G401 (cell line): ENCODE data around the gene SNCAIP. TPM values are rescaled to one million over a fixed set of nuclear protein-coding genes. Genes with fewer than 3 reads are reported as not detected.

Experiments used
- DNase-seq: peaks from one replicate; pipeline ENCODE4 v3.0.0-alpha.2; 2015; ENCODE audit warnings: low spot score
- in situ Hi-C: cut with HindIII; loops from 2 replicates; pipeline ENCODE4 v1.10.0; 2016; ENCODE audit warnings: low sequenced_read_pairs, mixed read lengths
- total RNA-seq: library from RNA; depleted of rRNA; stranded (reverse); fragments of >200 nt; shearing (Covaris generic); gene quantifications from 2 replicates; pipeline ENCODE4 v1.2.3, GENCODE V29; 2014

SNCAIP gene
- total RNA-seq, 1 experiment from 2014 or later: not detected

DNA sequence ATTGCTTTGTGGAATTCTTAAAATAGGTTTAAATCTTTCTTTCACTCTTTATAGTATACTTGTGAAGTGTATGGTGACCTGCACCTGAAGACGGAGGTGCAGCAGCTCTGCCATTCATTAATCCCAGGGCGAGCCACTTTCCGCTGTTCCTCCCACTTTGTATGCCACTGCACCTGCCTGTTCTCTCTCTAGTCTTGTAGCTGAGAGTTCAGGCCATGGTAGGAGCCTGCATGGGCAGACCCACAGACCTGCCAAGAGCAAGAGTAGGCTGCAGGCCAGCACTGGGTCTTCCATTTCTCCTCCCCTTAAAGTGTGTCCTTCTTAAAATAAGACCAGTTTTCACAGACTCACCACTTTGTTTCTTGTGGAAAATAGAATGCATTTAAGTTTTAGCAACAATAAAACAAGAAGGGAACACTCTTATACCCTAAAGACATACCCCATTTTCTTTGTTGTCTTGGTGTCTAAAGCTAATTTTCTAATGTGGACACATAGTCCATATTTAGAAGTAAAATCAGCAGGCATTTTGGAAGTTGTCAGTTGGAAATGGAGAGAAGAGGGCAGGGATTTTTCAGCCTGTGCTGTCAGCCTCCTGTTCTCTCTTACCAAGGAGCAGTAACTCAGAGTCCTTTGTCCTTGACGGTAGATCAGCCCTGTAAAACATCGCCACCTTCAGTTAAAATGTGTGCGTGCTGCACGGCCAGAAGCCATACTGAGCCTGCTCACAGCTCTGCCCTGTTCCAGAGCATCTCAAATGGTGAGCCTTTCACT lies 103.2 kb downstream of the SNCAIP start:
- in situ Hi-C loops: no loop called here
- peak; percentile 93 for DNase-seq

DNA sequence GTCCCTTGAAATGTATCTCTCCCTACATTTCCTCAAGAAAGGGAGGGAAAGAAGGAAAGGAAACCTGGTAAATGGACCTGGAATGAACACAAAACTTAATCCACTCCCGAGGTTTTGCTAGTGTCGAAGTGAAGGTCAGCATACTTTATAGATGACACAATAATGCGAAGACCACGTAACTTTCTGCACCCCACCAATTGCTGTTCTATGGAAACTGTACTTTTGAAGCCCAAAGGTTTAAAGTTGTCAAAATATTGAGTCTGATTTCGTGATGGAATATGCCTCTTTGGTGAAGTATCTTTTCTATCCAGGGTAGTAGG lies 103.7 kb downstream of the SNCAIP start:
- in situ Hi-C loops: no loop called here
- no peak for DNase-seq

DNA sequence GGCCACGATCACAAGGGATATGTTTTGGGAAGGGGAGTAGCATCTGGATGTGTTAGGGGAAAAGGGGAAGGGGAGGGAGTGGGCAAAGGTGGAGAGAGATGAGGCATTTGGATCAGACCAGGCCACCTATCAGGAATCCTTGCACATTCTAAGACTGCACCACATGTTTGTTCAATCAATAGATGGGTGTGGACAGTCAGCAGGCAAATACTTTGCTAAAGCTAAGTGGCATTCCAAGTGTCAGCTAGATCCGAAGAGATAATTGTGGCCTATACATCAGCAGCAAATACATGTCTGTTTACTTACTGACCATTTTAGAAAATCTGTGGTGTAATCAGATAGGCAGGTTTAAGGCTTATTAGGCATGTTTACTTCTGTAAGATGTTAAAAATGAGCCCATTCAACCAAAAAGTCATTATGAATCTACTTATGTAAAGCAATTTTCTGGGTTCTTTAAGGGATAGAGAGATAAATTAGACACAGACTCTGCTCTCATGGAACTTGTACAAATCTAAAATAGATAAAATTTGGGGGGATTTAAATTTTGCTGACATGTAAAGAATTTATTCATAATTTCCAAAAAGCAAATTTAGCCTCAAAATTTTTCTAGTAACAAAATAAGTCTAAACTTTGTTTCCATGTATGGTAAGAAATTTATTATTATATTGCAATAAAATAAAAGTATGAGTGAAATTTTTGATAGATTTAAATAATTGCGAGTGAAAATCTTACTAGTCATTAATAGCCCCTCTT lies 107.3 kb downstream of the SNCAIP start:
- in situ Hi-C loops: no loop called here
- no peak for DNase-seq

DNA sequence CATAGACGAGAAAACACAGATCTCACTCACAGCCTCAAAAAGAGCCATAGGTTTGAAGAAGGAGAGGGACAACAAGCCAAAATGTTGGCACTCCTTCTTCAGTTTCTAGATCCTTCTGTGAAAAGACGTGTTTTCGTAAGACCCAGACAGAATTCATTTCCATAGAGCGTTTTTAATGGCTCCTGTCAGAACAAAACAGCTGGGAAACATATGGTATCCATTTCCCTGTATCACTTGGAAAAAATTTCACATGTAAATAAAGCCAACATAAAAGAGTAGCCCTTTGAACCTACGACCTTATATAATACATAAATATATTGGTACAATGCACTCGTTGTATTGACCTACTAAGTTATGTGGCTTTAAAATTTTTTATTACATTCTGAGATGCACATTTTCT lies 108.1 kb downstream of the SNCAIP start:
- in situ Hi-C loops: no loop called here

DNA sequence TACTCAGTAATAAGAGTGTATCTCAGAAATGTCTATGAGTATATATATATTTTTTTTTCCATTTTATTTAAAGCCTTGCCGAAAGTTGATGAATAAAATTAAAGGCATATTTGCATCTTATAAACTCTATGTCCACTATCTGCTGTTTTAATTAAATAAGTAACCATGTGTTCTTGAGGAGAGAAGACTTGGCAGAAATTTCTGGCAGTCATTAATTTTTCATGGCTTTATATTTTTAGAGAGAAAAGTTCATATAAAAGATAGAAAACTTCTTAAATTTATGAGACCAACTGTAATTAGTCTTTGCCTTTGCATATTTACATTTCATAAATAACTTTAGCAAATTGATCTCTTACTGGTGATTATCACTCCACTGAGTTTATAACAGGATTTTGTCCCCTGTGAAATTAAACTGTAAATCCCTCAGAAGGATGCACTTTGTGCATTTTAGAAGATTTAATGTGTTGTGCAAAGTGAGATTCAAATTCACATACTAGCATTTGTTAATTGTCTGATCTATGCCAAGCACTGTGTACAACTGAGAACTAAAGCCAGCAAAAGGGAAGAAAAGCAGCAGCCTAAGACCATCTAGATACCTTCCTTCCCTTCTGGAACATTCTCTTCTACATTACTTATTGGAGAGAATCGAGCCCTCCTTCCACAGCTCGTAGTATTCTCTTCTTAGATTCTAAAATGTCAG lies 108.7 kb downstream of the SNCAIP start:
- in situ Hi-C loops: no loop called here
- DNase-seq: no peak

More for the DNA sequence above, 108.1 kb downstream of the SNCAIP start:
- DNase-seq: no peak

DNA sequence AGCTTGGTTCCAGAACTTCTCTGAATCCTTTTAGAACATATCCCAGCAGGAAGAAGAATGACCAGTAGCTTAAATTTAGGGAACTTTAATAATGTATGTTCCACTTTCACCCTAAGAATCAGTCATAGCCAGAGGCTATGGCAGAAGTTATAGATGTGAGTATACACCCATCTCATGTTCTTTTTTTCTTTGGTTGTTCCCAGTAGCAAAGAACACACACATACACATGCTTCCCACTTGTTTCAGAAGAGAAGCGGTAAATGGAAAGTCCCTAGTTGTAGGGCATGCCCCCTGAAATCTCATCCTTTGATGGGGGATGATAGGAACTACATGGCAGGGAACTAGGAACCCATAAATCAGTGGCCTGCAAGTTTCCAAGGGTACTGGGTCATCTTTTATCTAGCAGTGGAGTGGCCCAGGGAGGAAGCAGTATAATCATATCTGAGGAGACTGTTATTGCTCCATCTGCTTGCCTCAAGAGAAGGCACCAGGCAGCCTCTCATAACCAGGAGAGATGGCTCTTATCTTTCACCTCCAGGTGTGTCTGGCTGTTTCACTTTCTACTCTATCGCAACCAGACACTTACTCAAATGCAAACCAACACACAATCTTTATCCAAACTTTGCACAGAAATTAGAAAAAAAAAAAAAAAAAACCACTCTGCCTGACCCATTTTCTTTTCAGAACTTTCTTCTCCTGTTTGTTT lies 109.5 kb downstream of the SNCAIP start:
- in situ Hi-C loops: no loop called here
- no peak for DNase-seq

DNA sequence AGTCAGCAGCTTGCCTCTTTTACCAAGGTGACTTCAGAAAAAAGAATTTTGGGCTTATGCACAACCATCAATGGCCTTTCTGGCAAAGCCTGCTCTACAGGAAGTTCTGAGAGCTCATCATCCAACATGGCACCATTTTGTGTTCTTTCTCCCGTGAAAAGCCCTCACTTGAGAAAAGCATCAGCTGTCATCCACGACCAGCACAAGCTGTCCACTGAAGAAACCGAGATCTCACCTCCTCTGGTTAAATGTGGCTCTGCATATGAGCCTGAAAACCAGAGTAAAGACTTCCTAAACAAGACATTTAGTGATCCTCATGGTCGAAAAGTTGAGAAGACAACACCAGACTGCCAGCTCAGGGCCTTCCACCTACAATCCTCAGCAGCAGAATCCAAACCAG lies 111.2 kb downstream of the SNCAIP start:
- in situ Hi-C loops: no loop called here
- no peak for DNase-seq

DNA sequence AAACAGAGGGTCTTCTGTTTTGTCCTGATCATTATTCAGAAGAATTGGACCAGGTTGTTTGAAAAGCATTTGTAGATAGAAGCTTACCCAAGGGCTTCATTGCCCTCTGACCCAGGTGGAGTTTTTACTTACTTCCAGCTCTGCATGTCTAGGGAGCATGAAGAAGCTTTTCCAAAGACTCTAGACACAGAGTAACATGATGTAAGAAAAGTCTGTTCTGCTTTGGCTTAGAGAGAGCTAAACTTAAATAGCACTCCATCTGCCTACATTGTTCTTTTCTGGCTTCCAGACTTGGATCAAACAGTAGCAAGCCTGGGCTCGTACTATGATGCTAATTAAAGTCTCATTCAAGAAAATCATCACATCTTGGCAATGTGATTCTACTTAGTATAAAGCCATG lies 112.1 kb downstream of the SNCAIP start:
- DNase-seq: peak; percentile 50
- in situ Hi-C loops: no loop called here

DNA sequence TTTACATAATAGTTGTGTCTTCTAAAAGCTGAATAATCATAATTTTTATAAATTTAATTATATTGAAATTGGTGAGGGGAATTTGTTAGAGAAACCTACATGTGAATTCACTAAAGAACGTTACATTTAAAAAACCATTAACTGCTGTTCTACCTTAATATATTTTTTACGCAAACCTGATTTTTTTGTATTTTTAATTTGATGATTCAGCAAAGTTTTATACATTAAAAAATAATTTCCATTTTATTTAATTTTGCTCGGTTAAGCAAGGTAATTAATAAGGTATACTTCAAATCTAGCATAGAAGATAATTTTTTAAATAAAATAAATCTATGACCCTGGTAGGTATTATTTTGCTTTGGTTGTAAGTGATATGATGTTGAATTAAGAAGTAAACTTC lies 114.3 kb downstream of the SNCAIP start:
- in situ Hi-C loops: no loop called here

DNA sequence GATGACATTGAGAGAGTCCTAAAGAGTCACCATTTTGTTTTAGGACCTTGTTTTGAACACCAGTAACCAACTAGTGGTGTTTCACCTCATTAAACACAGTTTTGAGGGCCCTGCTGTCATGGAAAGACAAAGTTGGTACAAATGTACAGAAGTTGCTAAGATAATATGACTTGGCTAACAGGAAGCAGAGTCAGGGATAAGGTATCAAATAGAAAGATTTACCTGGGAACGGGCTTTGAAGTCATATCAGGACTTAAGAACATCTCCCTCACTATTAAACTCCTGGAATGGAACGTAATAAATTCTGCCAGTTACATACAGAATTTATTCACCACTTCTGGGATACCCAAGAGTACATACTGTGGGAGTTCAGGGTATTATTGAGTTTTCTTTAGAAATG lies 115.6 kb downstream of the SNCAIP start:
- in situ Hi-C loops: no loop called here
- no peak for DNase-seq

More for the DNA sequence above, 114.3 kb downstream of the SNCAIP start:
- DNase-seq: no peak

DNA sequence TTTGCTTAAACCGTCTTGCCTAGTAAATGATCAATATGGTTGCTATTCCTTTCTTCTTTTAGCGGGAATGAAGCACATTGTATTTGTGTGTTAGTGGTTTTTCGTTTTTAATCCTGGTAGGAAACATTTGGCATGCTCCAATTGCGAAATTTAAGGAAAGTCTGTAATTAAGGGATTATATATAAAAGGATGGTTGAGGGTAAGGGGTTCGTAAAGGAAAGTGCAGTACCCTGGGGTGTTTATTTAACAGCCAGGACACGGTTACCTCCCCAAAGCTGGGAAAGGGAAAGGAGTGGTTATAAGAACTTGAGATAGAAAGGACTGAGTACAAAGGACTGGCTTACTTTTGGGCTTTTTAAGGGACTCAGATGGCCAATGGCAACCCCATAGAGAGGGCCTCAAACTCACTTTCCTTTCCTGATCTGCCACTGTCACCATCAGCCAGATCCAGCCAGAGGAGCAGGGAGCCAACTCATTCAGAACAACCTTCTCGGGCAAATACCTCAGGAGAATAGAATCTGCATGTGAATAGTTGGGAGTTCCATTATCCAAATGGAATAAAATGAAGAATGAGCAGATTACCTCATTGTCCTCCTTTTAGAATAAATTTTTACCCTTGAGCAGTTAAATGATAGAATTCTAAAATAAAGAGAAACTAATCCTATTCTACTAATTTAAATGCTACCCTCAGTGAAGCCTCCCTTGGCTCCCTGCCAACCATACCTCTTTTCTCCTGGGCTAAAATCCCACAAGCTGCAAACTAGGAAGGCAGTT lies 117.7 kb downstream of the SNCAIP start:
- DNase-seq: no peak
- in situ Hi-C loops: no loop called here

DNA sequence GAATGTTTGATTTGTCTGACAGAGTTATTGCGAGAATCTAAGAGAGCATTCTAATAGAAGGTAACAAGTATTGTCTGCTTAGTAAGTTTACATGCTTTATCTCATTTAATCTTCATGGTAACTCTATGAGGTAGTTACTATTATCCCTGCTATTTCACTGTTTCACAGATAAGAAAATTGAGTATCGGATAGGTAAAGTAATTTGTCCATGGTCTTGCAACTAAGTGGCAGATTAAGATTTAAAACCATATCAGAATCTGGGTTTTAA lies 118.2 kb downstream of the SNCAIP start:
- no peak for DNase-seq
- in situ Hi-C loops: no loop called here

DNA sequence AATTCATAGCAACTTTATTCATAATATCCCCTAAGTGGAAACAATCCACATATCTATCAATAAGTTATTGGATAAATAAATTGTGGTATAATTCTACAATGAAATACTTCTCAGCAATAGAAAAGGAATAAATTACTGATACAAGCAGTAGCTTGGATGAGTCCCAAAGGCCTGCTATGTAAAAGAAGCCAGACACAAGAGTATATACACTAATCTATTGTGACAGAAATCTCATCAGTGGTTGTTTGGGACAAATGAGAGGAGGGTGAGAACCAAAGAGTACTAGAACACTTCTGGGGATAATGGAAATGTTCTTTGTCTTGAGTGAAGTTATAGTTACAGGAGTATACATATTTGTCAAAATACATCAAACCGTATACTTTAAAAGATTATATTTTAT lies 119.3 kb downstream of the SNCAIP start:
- in situ Hi-C loops: no loop called here
- DNase-seq: no peak

DNA sequence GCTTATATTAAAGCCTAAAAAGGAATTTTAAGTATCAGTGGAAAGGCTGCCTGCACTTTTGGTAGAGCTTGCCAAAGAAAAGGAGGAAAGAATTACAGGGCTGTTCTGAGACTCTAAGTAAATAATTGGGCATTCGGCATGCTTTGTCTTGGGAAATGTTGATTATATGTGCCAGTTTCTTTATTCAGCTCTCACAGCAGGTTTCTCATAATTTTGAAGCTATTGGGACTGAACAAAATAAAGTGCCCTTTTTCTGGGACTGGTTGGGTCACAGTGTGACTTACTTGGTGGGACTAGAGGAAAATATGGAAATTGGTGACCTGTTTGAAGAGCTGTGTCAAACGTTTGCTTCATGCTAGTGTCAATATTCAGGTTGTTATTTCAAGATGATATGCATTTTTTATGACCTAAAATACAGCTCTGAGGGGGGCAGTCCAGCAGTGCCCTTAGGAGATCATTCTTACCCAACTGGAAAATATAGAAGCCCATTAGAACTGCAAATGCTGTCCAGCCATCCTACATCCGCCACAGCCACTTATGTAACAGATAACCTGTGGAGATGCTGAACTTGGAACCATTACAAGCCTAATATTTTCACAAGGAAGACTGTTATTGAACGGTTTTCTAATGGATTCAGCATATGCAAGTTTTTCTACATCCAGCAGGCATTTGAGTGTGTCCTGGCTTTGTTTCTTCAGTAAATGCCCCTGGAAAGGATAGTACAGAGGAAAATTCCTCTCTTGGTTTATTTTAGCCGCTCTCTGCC lies 122.4 kb downstream of the SNCAIP start:
- DNase-seq: peak; percentile 55
- in situ Hi-C loops: no loop called here

DNA sequence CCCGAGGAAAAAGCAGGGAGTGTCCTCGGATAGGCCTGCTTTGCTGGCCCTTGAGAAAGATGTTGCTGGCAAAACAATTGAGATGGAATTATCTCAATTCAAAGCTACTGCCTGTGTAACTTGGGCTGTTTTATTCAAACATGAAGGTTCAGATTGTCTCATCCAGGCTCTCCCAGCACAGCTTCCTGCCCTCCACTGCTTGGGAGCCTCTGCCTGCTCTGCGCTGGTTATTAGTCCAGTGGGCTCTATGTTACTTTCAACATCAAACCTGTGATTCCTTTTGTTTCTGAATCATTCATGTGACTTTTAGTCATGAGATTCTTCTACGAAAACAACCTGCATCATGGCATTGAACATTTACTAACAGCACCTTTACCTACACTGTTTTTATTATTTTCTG lies 123.2 kb downstream of the SNCAIP start:
- no peak for DNase-seq
- in situ Hi-C loops: no loop called here

DNA sequence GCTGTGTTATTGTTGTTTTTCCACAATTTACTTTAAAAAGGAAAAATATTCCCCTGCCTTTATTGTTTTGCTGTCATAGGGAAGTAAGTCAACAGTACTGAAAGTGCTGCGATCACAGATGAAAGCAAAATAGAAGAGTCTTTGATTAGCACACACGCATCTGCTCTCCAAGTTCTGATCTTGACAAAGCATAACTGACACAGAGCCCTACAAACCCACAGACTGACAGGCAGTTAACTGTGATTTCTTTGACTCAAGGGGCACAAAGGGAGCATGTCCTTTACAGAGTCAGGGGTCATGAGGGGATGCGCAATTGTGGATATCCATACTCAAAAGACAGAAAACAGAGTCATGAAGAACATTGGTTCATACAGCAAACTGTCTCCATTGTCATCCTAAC lies 123.7 kb downstream of the SNCAIP start:
- in situ Hi-C loops: no loop called here
- DNase-seq: no peak

DNA sequence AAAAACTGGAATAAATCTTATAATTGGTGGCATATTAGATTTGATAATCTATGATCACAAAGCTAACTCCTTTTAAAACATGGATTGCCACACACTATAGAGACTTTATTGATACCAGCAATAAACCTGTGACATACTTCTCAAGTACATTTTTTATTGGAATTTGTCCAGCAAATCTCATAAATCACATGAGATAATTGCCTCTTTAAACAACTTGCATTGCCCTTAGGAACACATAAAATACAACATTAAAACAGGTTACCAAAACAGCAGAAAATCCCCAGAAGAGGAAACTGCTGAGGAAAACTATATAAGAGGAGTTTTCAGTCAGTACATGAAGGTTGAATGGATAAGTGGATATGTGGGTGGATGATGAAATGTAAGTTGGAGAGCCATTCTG lies 124.6 kb downstream of the SNCAIP start:
- in situ Hi-C loops: no loop called here
- no peak for DNase-seq

DNA sequence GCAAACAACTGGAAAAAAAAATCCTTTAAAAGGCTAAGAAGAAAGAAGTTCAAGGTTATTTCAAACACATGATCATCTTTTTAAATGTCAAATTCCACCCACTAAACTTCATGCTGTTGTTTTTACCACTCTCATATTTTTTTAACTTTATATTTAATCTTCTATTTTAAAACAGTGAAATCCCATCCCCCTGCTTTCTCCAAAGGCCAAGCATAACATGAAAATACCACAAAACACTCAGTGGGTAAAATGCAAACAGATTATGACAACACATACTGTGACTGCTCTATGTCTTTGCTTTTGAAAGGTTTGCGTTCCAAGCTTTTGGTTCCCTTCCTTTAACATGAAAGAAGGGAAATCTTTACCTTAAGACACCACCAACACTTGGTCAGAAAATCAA lies 127.6 kb downstream of the SNCAIP start:
- in situ Hi-C loops: no loop called here

DNA sequence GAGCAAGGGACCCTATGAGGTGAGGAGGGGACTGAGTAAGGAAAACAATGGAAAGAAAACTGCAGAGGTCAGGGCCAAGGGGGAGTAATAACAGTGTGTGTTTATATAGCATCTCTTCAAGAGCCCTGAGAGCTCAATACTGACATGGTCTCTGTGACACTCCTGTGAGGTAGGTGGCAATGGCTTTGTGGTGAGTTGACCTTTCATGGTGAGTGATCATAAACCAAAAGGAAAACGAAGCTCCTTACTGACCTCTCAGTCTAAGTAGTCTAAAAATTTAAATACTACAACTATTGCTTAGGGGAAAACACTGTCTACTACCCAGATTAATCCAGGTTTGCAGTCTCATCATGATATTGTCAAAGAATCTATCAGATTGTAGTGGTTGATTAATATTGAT lies 130.9 kb downstream of the SNCAIP start:
- in situ Hi-C loops: no loop called here

More for the DNA sequence above, 127.6 kb downstream of the SNCAIP start:
- no peak for DNase-seq

More for the DNA sequence above, 130.9 kb downstream of the SNCAIP start:
- no peak for DNase-seq
